ENCODE measurements around the gene ITGB7. TPM values are rescaled to one million over a fixed set of nuclear protein-coding genes. Genes with fewer than 3 reads are reported as not detected.

ITGB7 gene
- total and polyA plus RNA-seq, 9 of the 15 experiments (the other 6 are each of a cell fraction or from before 2014, with no cell fraction given), result 0.06 to 2.0 (median 0.67) TPM

- Histone ChIP-seq H4K20me1 (replicated peaks; ENCODE audit: control insufficient read depth, insufficient read depth, low read length) (peaks cover 4% of the 10 kb centered on the region; the same call in 1 of the 2 replicates), H3K9me3 (replicated peaks; ENCODE audit: control insufficient read depth, insufficient read depth, low read depth, low read length) (no peaks in the 10 kb centered on the region), H3K27ac (ENCODE audit: extremely low read depth, low read depth, low read length) (no peak overlapping the region), H2AFZ (ENCODE audit: low read depth, low read length) (no peak overlapping the region), H3K79me2 (ENCODE audit: control insufficient read depth, insufficient read depth, low read length) (no peaks in the 10 kb centered on the region), H3K27me3 (ENCODE audit: control insufficient read depth in 2 of 2, insufficient read depth in 2 of 2, low read length in 2 of 2) (no peaks in the 10 kb centered on the region), H3K4me3 (no peak overlapping the region), H3K9me1 (ENCODE audit: control insufficient read depth, insufficient read depth, low read length) (no peaks in the 10 kb centered on the region), H3K9ac (ENCODE audit: insufficient read depth in 1 of 2, low read depth in 2 of 2, low read length in 2 of 2) (no peak overlapping the region), H3K4me1 (replicated peaks in 1 of 2; ENCODE audit: control insufficient read depth in 2 of 2, insufficient read depth in 2 of 2, low read length in 2 of 2) (peaks cover 3 to 10% of the 10 kb centered on the region in 2 experiments; a peak in 3 of 5 replicates), H3K4me2 (ENCODE audit: insufficient read depth, low read length) (no peak overlapping the region), H3K36me3 (ENCODE audit: control insufficient read depth, insufficient read depth, low read length) (peaks cover 25% of the 10 kb centered on the region; the same call in 2 of the 3 replicates)
- POLR2A ChIA-PET, result interaction anchor here (0.6 to 1.2 kb wide), 4 partner anchors 9 to 113 kb away, joined by 3 to 4 read pairs (median 4); partner anchors contain the start of gene SPRYD3
- no TSS peak for BruUV-seq (replicated peaks)
- no peak for FAIRE-seq
- ATAC-seq, result no peak
- intact Hi-C loops (cut with micrococcal nuclease) (no loop called here), in situ Hi-C loops (cut with MboI) (no loop called here)
- 83% methylated on average over 14 of the region's 14 CpGs for WGBS (ENCODE audit: insufficient coverage, low coverage, missing lambda C conversion rate)
- DNase-seq (ENCODE audit: extremely low read depth in 1 of 4, low spot score in 3 of 4), result no peak
- CTCF ChIA-PET (ENCODE audit: low intra/inter-chr PET ratio), result no interaction called here
- TF ChIP-seq ZFP30 (CRISPR knock-in tag; IDR thresholded peaks at IDR 0.05; ENCODE audit: borderline replicate concordance), result no peak
- TF ChIP-seq DIDO1 (tag; IDR thresholded peaks at IDR 0.05; ENCODE audit: low read depth), result no peak
- TF ChIP-seq ZBTB9 (CRISPR knock-in tag; IDR thresholded peaks at IDR 0.05), result no peak
- 0 out of 2 replicates have a peak, but pooled peaks have one; percentile 1 for TF ChIP-seq TFAP4 (CRISPR knock-in tag; IDR thresholded peaks at IDR 0.05; ENCODE audit: borderline replicate concordance)
- TF ChIP-seq TCF7L2 (IDR thresholded peaks at IDR 0.05; ENCODE audit: low read depth, low read length), result no peak
- TF ChIP-seq POLR2A (conservative IDR thresholded peaks at IDR 0.05), result 0 out of 2 replicates have a peak, but pooled peaks have one; percentile 21
- TF ChIP-seq BRD9 (IDR thresholded peaks at IDR 0.05; ENCODE audit: low read depth, partially characterized antibody), result no peak
- no peak for TF ChIP-seq MAFF (IDR thresholded peaks at IDR 0.05; ENCODE audit: low read length)
- no peak for TF ChIP-seq CREB3 (tag; conservative IDR thresholded peaks at IDR 0.05; ENCODE audit: low read depth)
- no peak for TF ChIP-seq SMARCC2 (IDR thresholded peaks at IDR 0.05; ENCODE audit: low read depth)
- 0 out of 2 replicates have a peak, but pooled peaks have one; percentile 32 for TF ChIP-seq POLR2AphosphoS2 (IDR thresholded peaks at IDR 0.05; ENCODE audit: low read length)
- TF ChIP-seq ZHX1 (conservative IDR thresholded peaks at IDR 0.05; ENCODE audit: low read length), result no peak
- TF ChIP-seq CLOCK (CRISPR knock-in tag; IDR thresholded peaks at IDR 0.05; ENCODE audit: borderline replicate concordance), result no peak
Measured at GRCh38 chr12:53191885-53192530, 15.0 kb downstream of the ITGB7 start.
